Vagina (tissue), 2 donors: ENCODE results near the gene ATR. TPM values are rescaled to one million over a fixed set of nuclear protein-coding genes. Genes with fewer than 3 reads are reported as not detected.

Source experiments
- DNase-seq, 2 donors: peaks; one replicate each; pipeline ENCODE4 v3.0.0-alpha.2; 2017; ENCODE audit errors: extremely low spot score in 2 of 2
- H3K27ac ChIP-seq: fragments of 200-600 bp; sonication (generic); one replicate; pipeline ENCODE4 v1.5.1; 2019
- H3K27me3 ChIP-seq: fragments of 200-600 bp; sonication (generic); one replicate; pipeline ENCODE4 v1.5.1; 2019
- H3K36me3 ChIP-seq, 2 donors: fragments of 200-600 bp; sonication (generic); one replicate each; pipeline ENCODE4 v1.5.1; 2017 to 2019
- H3K4me1 ChIP-seq: fragments of 200-600 bp; sonication (generic); one replicate; pipeline ENCODE4 v1.5.1; 2019
- H3K4me3 ChIP-seq, 2 donors: fragments of 200-600 bp; sonication (generic); 1 replicate in 1 of 2; 2 replicates in 1 of 2; pipeline ENCODE4 v1.5.1; 2016 to 2019
- H3K9me3 ChIP-seq: fragments of 200-600 bp; sonication (generic); one replicate; pipeline ENCODE4 v1.5.1; 2019
- CTCF ChIP-seq, 3 experiments: fragments of 450-650 bp in 2 of 3; fragments of 200-600 bp in 1 of 3; sonication (generic) in 1 of 3; IDR thresholded peaks; one replicate each; pipeline ENCODE4 v1.5.1; 2017 to 2019; ENCODE audit warnings: antibody characterized with exemption in 3 of 3, mild to moderate bottlenecking in 2 of 3, moderate library complexity in 2 of 3
- POLR2A ChIP-seq, 2 donors: fragments of 450-650 bp; IDR thresholded peaks; one replicate each; pipeline ENCODE4 v1.6.1; 2017; ENCODE audit warnings: antibody characterized with exemption in 2 of 2, mild to moderate bottlenecking in 2 of 2, moderate library complexity in 2 of 2
- POLR2AphosphoS5 ChIP-seq, 2 donors: sonication (generic); formaldehyde crosslinking; IDR thresholded peaks; one replicate each; pipeline ENCODE4 v1.9.0; 2017; ENCODE audit warnings: antibody characterized with exemption in 2 of 2, mild to moderate bottlenecking in 2 of 2, low read depth in 1 of 2; ENCODE audit not compliant: insufficient read depth in 1 of 2
- intact Hi-C: fragments of 100-400 bp; cut with DNase I; formaldehyde crosslinking; loops from one replicate; pipeline ENCODE4 v1.15.1; 2023
- total RNA-seq: library from RNA; depleted of rRNA; stranded (reverse); fragments of >200 nt; gene quantifications from one replicate; pipeline ENCODE4 v1.2.3, GENCODE V29; 2016

ATR gene
- total RNA-seq, 1 donor from 2014 or later, result 22.6 TPM

- intact Hi-C loops, result no loop called here
- Histone ChIP-seq H3K36me3 (no peaks in the 10 kb centered on the region), H3K9me3 (no peaks in the 10 kb centered on the region), H3K27ac (no peak overlapping the region), H3K4me1 (no peaks in the 10 kb centered on the region), H3K27me3 (no peaks in the 10 kb centered on the region), H3K4me3 (no peak overlapping the region)
- DNase-seq, result no peak
- TF ChIP-seq POLR2AphosphoS5 (IDR thresholded peaks at IDR 0.05; ENCODE audit: insufficient read depth in 1 of 2, low read depth in 1 of 2), result no peak
- no peak for TF ChIP-seq POLR2A (IDR thresholded peaks at IDR 0.05)
- no peak for TF ChIP-seq CTCF (IDR thresholded peaks at IDR 0.05)
Measured at GRCh38 chr3:142623194-142623593, 44.7 kb upstream of the ATR start.

GRCh38 chr3:142622405-142622804 lies 43.9 kb upstream of the ATR start:
- Histone ChIP-seq H3K27ac (no peak overlapping the region), H3K27me3 (no peaks in the 10 kb centered on the region), H3K9me3 (no peaks in the 10 kb centered on the region), H3K36me3 (no peaks in the 10 kb centered on the region), H3K4me3 (no peak overlapping the region), H3K4me1 (no peaks in the 10 kb centered on the region)
- intact Hi-C loops, result no loop called here
- DNase-seq, result no peak
- TF ChIP-seq POLR2A (IDR thresholded peaks at IDR 0.05), result no peak
- TF ChIP-seq POLR2AphosphoS5 (IDR thresholded peaks at IDR 0.05; ENCODE audit: insufficient read depth in 1 of 2, low read depth in 1 of 2), result no peak
- no peak for TF ChIP-seq CTCF (IDR thresholded peaks at IDR 0.05)

- Histone ChIP-seq H3K27ac (no peak overlapping the region), H3K4me1 (no peaks in the 10 kb centered on the region), H3K36me3 (no peaks in the 10 kb centered on the region), H3K4me3 (no peak overlapping the region), H3K27me3 (no peaks in the 10 kb centered on the region), H3K9me3 (no peaks in the 10 kb centered on the region)
- DNase-seq, result no peak
- TF ChIP-seq CTCF (IDR thresholded peaks at IDR 0.05) (no peak), POLR2AphosphoS5 (IDR thresholded peaks at IDR 0.05; ENCODE audit: insufficient read depth in 1 of 2, low read depth in 1 of 2) (no peak), POLR2A (IDR thresholded peaks at IDR 0.05) (no peak)
- intact Hi-C loops, result no loop called here
Measured at GRCh38 chr3:142618917-142619461, 40.5 kb upstream of the ATR start.

GRCh38 chr3:142615171-142615570 lies 36.6 kb upstream of the ATR start:
- no peak for DNase-seq
- H3K27me3 ChIP-seq, result no peaks in the 10 kb centered on the region
- H3K27ac ChIP-seq, result no peak overlapping the region
- no peak for TF ChIP-seq POLR2AphosphoS5 (IDR thresholded peaks at IDR 0.05; ENCODE audit: insufficient read depth in 1 of 2, low read depth in 1 of 2)
- TF ChIP-seq CTCF (IDR thresholded peaks at IDR 0.05), result no peak
- no peak for TF ChIP-seq POLR2A (IDR thresholded peaks at IDR 0.05)
- H3K9me3 ChIP-seq, result no peaks in the 10 kb centered on the region
- H3K4me3 ChIP-seq, result no peak overlapping the region
- no peaks in the 10 kb centered on the region for H3K36me3 ChIP-seq
- H3K4me1 ChIP-seq, result no peaks in the 10 kb centered on the region
- intact Hi-C loops, result no loop called here

- H3K4me3 ChIP-seq, result no peak overlapping the region
- intact Hi-C loops, result no loop called here
- DNase-seq, result no peak
- no peak overlapping the region for H3K27ac ChIP-seq
- no peaks in the 10 kb centered on the region for H3K9me3 ChIP-seq
- no peak for TF ChIP-seq CTCF (IDR thresholded peaks at IDR 0.05)
- TF ChIP-seq POLR2A (IDR thresholded peaks at IDR 0.05), result no peak
- no peak for TF ChIP-seq POLR2AphosphoS5 (IDR thresholded peaks at IDR 0.05; ENCODE audit: insufficient read depth in 1 of 2, low read depth in 1 of 2)
- no peaks in the 10 kb centered on the region for H3K36me3 ChIP-seq
- H3K4me1 ChIP-seq, result no peaks in the 10 kb centered on the region
- no peaks in the 10 kb centered on the region for H3K27me3 ChIP-seq
Measured at GRCh38 chr3:142614059-142614626, 35.6 kb upstream of the ATR start.
